GM12801 (cell line): ENCODE results near the gene TXNRD1.

Source experiments
- TF ChIP-seq, protein P1 (sequence below): IDR thresholded peaks from one replicate; pipeline ENCODE4 v1.5.1; 2011; ENCODE audit warnings: control low read depth; ENCODE audit not compliant: insufficient read length; ENCODE audit errors: extremely low read depth

Gene TXNRD1

DNA sequence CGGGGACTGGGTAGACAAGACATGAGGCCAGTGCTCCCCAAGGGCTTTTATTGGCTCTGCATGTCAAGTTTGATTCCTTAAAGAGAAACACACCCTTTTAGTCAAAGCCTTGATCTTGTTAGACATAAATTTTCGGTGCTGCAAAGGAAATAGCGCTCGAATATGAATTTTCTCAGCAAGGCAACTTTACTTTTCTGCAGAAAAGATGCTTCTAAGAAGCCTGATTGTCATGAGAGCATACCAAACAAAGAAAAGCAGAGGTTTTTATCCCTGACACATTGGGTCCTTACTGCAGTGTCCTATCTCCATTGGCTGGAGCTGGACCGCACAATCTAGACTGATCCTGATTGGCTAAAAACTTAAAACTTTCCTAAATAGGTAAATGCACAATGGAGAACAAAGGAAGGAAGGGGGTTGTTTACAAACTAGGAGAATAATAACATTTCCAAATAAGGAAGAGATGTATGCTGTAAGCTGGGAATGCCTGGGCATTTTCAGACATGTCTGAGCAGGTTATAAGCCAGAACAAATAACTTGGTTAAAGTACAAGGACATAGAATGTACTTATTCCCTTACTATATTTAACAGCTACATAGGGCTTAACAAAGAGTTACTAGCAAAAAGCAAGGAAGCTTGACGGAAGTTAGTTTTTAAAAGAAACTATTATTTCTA is 17.2 kb downstream of the TXNRD1 start:
- TF ChIP-seq, protein P1, sequence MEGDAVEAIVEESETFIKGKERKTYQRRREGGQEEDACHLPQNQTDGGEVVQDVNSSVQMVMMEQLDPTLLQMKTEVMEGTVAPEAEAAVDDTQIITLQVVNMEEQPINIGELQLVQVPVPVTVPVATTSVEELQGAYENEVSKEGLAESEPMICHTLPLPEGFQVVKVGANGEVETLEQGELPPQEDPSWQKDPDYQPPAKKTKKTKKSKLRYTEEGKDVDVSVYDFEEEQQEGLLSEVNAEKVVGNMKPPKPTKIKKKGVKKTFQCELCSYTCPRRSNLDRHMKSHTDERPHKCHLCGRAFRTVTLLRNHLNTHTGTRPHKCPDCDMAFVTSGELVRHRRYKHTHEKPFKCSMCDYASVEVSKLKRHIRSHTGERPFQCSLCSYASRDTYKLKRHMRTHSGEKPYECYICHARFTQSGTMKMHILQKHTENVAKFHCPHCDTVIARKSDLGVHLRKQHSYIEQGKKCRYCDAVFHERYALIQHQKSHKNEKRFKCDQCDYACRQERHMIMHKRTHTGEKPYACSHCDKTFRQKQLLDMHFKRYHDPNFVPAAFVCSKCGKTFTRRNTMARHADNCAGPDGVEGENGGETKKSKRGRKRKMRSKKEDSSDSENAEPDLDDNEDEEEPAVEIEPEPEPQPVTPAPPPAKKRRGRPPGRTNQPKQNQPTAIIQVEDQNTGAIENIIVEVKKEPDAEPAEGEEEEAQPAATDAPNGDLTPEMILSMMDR: no peak

DNA sequence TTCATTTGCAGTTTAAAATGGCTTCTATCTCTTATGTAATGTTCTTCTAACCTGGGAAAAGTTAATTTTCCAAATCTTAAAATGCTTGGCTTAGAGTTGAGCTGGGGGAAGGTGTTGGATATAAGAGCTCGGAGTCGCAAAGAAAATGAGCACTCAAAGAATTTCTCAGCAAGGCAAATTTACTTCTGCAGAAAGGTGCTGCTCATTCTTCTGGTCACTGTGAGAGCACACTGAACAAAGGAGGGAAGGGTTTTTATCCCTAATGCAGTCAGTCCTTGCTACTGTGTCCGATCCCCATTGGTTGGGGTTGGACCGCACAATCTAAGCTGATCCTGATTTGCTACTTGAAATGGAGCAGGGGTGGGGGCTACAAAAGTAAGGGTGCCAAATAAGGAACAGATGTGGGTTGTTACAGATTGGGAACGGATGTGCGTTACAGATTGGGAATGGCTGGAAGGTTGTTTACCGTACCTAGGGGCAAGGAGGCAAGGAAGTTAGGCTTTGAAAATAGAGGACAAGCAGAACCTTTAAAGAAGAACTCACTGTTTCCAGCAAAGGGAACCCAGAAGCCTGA is 19.4 kb downstream of the TXNRD1 start:
- TF ChIP-seq, protein P1: no peak

DNA sequence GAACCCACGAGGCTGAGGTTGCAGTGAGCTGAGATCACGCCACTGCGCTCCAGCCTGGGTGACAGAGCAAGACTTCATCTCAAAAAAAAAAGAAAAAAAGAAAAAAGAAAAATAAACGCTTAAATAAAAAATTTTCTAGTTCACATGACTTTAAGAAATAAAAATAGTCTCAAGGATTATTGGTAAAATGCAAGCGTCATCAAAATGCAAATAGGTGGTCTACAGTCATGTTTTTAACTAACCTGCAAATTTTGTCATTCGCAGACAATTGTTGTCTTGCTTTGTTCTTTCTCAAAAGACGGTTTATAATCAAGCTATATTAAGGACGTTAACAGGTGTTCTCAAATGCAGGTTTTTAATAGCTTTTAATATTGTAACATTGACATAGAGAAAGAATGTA is 22.4 kb downstream of the TXNRD1 start:
- TF ChIP-seq, protein P1: no peak

DNA sequence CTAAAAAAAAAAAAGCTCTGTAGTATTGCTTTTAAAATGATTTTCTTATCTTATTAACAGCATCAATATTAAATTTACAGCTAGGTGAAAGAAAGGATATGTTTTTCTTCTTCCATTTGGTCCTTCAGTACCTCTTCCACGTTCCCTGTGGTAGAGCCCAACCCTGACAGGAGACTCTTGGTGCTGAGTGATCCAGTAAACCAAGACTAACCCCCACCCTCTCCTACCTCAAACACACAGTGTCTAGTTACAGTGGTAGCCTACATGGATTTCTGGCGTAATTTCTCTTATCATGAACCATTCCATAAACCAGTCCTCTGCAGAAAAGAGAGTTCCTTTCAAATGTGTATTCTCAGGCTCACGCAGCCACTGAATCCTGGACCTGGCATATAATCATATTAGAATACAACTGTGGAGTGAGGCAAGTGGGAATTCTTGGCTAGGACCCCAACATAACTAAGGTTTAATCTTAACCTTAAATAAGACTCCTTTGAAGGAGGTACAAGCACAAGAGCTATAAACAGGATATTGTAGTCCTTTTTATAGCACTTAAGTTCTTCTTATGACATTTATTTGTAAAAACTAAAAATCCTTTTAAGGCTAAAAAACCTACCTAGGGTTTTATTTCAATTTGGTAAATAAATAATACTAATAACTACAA is 27.1 kb downstream of the TXNRD1 start:
- TF ChIP-seq, protein P1: no peak

DNA sequence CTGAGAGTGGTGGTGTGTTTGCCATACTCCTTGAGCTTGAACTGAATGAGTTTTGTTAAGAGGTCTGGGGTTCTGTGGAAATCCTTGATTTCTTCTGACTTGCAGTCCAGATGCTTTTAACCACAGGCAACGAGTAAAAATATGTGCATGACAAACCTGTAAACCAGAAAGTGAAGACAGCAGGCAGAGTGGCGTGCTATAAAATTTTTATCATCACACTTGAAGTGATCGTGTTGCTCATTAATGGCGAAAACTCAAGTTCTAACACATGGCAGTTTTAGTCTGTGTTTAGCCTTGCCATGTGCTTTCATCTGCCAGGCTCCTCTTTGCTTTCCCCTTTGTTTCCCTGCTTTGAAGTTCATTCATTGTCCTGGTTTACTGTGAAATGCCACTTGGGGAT is 28.0 kb downstream of the TXNRD1 start:
- TF ChIP-seq, protein P1: no peak

DNA sequence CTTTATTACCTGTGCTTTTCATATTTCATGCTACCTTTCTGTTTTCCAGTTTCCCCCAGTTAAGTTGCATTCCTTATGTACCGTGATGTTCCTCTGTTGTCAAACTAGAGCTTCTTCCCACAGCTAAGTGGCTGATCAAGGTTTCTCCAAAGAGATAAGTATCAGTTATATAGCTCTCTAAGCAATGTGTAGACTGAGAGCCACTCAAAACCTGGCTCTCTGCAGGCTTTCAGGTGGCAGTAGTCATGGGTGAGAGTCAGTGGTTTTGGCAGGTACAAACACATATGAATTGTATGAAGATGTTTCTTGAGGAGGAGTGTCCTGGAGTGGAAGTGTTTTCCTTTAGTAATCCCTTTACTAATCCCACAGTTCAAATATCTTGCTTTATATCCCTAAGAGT is 28.4 kb downstream of the TXNRD1 start:
- TF ChIP-seq, protein P1: no peak

DNA sequence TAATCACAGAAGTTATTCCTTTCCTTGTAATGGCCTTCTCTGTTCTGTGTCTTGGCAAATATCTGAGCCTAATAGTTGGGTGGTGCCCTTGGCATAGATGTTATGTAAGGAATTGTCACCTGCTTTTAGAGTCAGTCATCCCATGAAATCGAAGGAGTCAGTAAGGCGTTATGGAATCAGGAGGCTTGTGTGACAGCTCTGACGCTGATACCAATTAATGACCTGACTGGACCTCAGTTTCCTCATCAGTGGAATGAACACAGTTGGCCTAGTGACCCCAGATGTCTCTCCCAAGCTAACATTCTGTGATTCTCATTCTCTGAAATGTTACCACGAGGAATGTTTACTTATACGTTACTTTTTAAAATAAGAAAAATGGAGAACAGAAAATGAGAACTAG is 32.1 kb downstream of the TXNRD1 start:
- TF ChIP-seq, protein P1: no peak
